Osteocyte (in vitro differentiated cells): Measurements from ENCODE around the gene KLHL25. TPM values are rescaled to one million over a fixed set of nuclear protein-coding genes. Genes with fewer than 3 reads are reported as not detected.

ENCODE experiments used
- DNase-seq: peaks from one replicate; pipeline ENCODE4 v3.0.0; 2021; ENCODE audit warnings: mixed read lengths; ENCODE audit not compliant: unreplicated experiment; ENCODE audit errors: extremely low spot score
- H3K27ac Mint-ChIP-seq: one replicate; pipeline ENCODE4 v1.8.0; 2021; ENCODE audit warnings: mild to moderate bottlenecking, mixed read lengths; ENCODE audit not compliant: unreplicated experiment
- H3K27me3 Mint-ChIP-seq: one replicate; pipeline ENCODE4 v1.8.0; 2021; ENCODE audit warnings: mixed read lengths; ENCODE audit not compliant: unreplicated experiment
- H3K36me3 Mint-ChIP-seq: one replicate; pipeline ENCODE4 v1.8.0; 2021; ENCODE audit warnings: mixed read lengths; ENCODE audit not compliant: unreplicated experiment
- H3K4me1 Mint-ChIP-seq: one replicate; pipeline ENCODE4 v1.8.0; 2021; ENCODE audit warnings: mixed read lengths; ENCODE audit not compliant: unreplicated experiment
- H3K4me3 Mint-ChIP-seq: one replicate; pipeline ENCODE4 v1.8.0; 2021; ENCODE audit warnings: mild to moderate bottlenecking, moderate library complexity, mixed read lengths; ENCODE audit not compliant: unreplicated experiment
- H3K9me3 Mint-ChIP-seq: one replicate; pipeline ENCODE4 v1.8.0; 2021; ENCODE audit warnings: mixed read lengths; ENCODE audit not compliant: unreplicated experiment
- microRNA-seq: library from miRNA; unstranded; fragments of <30 nt; microRNA quantifications from one replicate; pipeline ENCODE4 v1.1.0, GENCODE V29; 2020; ENCODE audit not compliant: unreplicated experiment
- total RNA-seq: library from RNA; stranded (reverse); gene quantifications from 2 replicates; pipeline ENCODE4 v1.2.1, GENCODE V29; 2021
- TF ChIP-seq, protein P1 (sequence below): fragments of 200-600 bp; sonication (generic); IDR thresholded peaks from 2 replicates; pipeline ENCODE4 v1.5.0; 2021; ENCODE audit warnings: antibody characterized with exemption, mild to moderate bottlenecking, moderate library complexity

Gene KLHL25
- total RNA-seq, 1 donor from 2014 or later: 3.6 TPM

GRCh38 chr15:85710340-85710842 is 84.3 kb downstream of the KLHL25 start:
- Mint-ChIP-seq H3K27me3 (no peaks in the 10 kb centered on the region), H3K9me3 (no peaks in the 10 kb centered on the region), H3K4me3 (no peak overlapping the region), H3K36me3 (peaks cover 53% of the 10 kb centered on the region), H3K4me1 (peaks cover 53% of the 10 kb centered on the region), H3K27ac (peak overlapping the region; percentile 76)
- TF ChIP-seq, protein P1, sequence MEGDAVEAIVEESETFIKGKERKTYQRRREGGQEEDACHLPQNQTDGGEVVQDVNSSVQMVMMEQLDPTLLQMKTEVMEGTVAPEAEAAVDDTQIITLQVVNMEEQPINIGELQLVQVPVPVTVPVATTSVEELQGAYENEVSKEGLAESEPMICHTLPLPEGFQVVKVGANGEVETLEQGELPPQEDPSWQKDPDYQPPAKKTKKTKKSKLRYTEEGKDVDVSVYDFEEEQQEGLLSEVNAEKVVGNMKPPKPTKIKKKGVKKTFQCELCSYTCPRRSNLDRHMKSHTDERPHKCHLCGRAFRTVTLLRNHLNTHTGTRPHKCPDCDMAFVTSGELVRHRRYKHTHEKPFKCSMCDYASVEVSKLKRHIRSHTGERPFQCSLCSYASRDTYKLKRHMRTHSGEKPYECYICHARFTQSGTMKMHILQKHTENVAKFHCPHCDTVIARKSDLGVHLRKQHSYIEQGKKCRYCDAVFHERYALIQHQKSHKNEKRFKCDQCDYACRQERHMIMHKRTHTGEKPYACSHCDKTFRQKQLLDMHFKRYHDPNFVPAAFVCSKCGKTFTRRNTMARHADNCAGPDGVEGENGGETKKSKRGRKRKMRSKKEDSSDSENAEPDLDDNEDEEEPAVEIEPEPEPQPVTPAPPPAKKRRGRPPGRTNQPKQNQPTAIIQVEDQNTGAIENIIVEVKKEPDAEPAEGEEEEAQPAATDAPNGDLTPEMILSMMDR: no peak
- no peak for DNase-seq

Small RNA genes within 50 kb of the gene (microRNA-seq; reads per million reads assigned to microRNA genes)
- gene MIR1276: 3.3 reads per million
- gene MIR548AP: not detected
